Muscle of arm (tissue), 12 donors: ENCODE data around the gene PEX11G. TPM values are rescaled to one million over a fixed set of nuclear protein-coding genes. Genes with fewer than 3 reads are reported as not detected.

Experiments
- DNase-seq: peaks from one replicate; pipeline ENCODE4 v3.0.0-alpha.2; 2013
- polyA plus RNA-seq, 12 donors: library from polyadenylated mRNA; unstranded; fragments of 120-200 nt; gene quantifications; one replicate each; pipeline ENCODE4 v1.2.1, GENCODE V29; 2013; ENCODE audit not compliant: insufficient read length in 12 of 12

PEX11G gene
- polyA plus RNA-seq, 12 donors: 1.9 to 3.1 (median 2.3) TPM; not detected in 2

GRCh38 chr19:7497292-7497691, 8.5 kb upstream of the PEX11G start:
- no peak for DNase-seq

- no peak for DNase-seq
These were observed 5.7 kb upstream of the PEX11G start for GRCh38 chr19:7494416-7495098.

- DNase-seq: no peak
These were observed 3.7 kb upstream of the PEX11G start for GRCh38 chr19:7492558-7492957.

- no peak for DNase-seq
These were observed 3.3 kb upstream of the PEX11G start for GRCh38 chr19:7492142-7492541.

GRCh38 chr19:7489609-7490044, 792 bp upstream of the PEX11G start:
- no peak for DNase-seq

- no peak for DNase-seq
These were observed 1.9 kb downstream of the PEX11G start for GRCh38 chr19:7486923-7487322.

- DNase-seq: no peak
These were observed 5.1 kb downstream of the PEX11G start for GRCh38 chr19:7483720-7484201.

- no peak for DNase-seq
These were observed 6.0 kb downstream of the PEX11G start for GRCh38 chr19:7482584-7483439.

GRCh38 chr19:7480970-7481255, 7.9 kb downstream of the PEX11G start:
- no peak for DNase-seq

GRCh38 chr19:7480222-7480969, 8.4 kb downstream of the PEX11G start:
- DNase-seq: no peak

- no peak for DNase-seq
These were observed 10.0 kb downstream of the PEX11G start for GRCh38 chr19:7478843-7479227.

- DNase-seq: no peak
These were observed 10.5 kb downstream of the PEX11G start for GRCh38 chr19:7478173-7478842.

GRCh38 chr19:7477758-7478157, 11.1 kb downstream of the PEX11G start:
- DNase-seq: no peak

- no peak for DNase-seq
These were observed 11.9 kb downstream of the PEX11G start for GRCh38 chr19:7476777-7477494.

- DNase-seq: no peak
These were observed 12.6 kb downstream of the PEX11G start for GRCh38 chr19:7476241-7476640.

GRCh38 chr19:7475665-7476064, 13.2 kb downstream of the PEX11G start:
- no peak for DNase-seq

- DNase-seq: no peak
These were observed 16.9 kb downstream of the PEX11G start for GRCh38 chr19:7471696-7472615.

- no peak for DNase-seq
These were observed 18.1 kb downstream of the PEX11G start for GRCh38 chr19:7470540-7471305.

GRCh38 chr19:7469669-7470285, 19.1 kb downstream of the PEX11G start:
- DNase-seq: no peak
